ENCODE results near the gene ZNF14.

DNA sequence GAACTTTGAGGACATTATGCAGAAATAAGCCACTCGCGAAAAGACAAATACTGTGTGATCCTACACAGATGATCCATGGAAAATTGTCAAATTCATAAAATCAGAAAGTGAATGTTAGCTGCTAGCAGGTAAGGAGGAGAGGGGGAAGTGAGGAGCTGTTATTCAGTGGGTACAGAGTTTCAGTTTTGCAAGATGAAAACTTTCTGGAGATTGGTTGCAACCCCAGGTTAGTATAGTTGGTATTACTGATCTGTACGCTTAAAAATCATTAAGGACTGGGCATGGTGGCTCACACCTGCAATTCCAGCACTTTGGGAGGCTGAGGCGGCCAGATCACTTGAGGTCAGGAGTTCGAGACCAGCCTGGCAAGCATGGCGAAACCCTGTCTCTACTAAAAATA, 46.3 kb downstream of the ZNF14 start:
- TF ChIP-seq, protein P1, sequence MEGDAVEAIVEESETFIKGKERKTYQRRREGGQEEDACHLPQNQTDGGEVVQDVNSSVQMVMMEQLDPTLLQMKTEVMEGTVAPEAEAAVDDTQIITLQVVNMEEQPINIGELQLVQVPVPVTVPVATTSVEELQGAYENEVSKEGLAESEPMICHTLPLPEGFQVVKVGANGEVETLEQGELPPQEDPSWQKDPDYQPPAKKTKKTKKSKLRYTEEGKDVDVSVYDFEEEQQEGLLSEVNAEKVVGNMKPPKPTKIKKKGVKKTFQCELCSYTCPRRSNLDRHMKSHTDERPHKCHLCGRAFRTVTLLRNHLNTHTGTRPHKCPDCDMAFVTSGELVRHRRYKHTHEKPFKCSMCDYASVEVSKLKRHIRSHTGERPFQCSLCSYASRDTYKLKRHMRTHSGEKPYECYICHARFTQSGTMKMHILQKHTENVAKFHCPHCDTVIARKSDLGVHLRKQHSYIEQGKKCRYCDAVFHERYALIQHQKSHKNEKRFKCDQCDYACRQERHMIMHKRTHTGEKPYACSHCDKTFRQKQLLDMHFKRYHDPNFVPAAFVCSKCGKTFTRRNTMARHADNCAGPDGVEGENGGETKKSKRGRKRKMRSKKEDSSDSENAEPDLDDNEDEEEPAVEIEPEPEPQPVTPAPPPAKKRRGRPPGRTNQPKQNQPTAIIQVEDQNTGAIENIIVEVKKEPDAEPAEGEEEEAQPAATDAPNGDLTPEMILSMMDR (IDR thresholded peaks at IDR 0.05; ENCODE audit: low read depth, low read length) = no peak
- no peak for TF ChIP-seq EZH2phosphoT487 (IDR thresholded peaks at IDR 0.05; ENCODE audit: low read depth)

Data from OCI-LY3 (cell line).